ENCODE measurements around the gene NAPSA.

- TF ChIP-seq POLR2A (IDR thresholded peaks at IDR 0.05; ENCODE audit: low read depth) = no peak
- TF ChIP-seq, protein P1, sequence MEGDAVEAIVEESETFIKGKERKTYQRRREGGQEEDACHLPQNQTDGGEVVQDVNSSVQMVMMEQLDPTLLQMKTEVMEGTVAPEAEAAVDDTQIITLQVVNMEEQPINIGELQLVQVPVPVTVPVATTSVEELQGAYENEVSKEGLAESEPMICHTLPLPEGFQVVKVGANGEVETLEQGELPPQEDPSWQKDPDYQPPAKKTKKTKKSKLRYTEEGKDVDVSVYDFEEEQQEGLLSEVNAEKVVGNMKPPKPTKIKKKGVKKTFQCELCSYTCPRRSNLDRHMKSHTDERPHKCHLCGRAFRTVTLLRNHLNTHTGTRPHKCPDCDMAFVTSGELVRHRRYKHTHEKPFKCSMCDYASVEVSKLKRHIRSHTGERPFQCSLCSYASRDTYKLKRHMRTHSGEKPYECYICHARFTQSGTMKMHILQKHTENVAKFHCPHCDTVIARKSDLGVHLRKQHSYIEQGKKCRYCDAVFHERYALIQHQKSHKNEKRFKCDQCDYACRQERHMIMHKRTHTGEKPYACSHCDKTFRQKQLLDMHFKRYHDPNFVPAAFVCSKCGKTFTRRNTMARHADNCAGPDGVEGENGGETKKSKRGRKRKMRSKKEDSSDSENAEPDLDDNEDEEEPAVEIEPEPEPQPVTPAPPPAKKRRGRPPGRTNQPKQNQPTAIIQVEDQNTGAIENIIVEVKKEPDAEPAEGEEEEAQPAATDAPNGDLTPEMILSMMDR (IDR thresholded peaks at IDR 0.05) = no peak
- no peak for TF ChIP-seq EP300 (IDR thresholded peaks at IDR 0.05)
Measured at GRCh38 chr19:50330365-50331078, 34.9 kb downstream of the NAPSA start.

All from esophagus muscularis mucosa (tissue), 4 donors.